Right cardiac atrium (tissue), 5 donors: ENCODE data around the gene KLHL35. TPM values are rescaled to one million over a fixed set of nuclear protein-coding genes. Genes with fewer than 3 reads are reported as not detected.
A peak's percentile ranks its signal among the peaks of the same experiment; 100 is the strongest.
"Not testable (repeated sequence)": the region's sequence is repeated elsewhere in the genome, so short reads cannot be mapped to it uniquely, and the experiment has no call there.

Experiments used
- ATAC-seq, 2 donors: fragments of 200-7000 bp; cut with Tn5 transposase; one replicate each; pipeline versions ENCODE4 v1.8.0 to v1.9.1; 2020; ENCODE audit warnings: moderate library complexity in 2 of 2, mild to moderate bottlenecking in 1 of 2
- DNase-seq, 3 donors: peaks; one replicate each; pipeline ENCODE4 v3.0.0-alpha.2; 2020
- H3K27ac ChIP-seq: one replicate; pipeline ENCODE4 v1.5.1; 2013; ENCODE audit warnings: mild to moderate bottlenecking, low read length, control low read depth, moderate library complexity
- H3K27me3 ChIP-seq: one replicate; pipeline ENCODE4 v1.6.1; 2013; ENCODE audit not compliant: control insufficient read depth, insufficient read depth
- H3K4me1 ChIP-seq: one replicate; pipeline ENCODE4 v1.6.1; 2013; ENCODE audit warnings: low read length; ENCODE audit not compliant: control insufficient read depth, insufficient read depth
- H3K4me3 ChIP-seq: one replicate; pipeline ENCODE4 v1.5.1; 2013; ENCODE audit warnings: low read length, control low read depth
- H3K9me3 ChIP-seq: one replicate; pipeline ENCODE4 v1.6.1; 2013; ENCODE audit warnings: low read length; ENCODE audit not compliant: control insufficient read depth
- WGBS: extraction: QIAGEN DNeasy Blood & Tissue Kit; methylation state at CpG from one replicate; pipeline ENCODE4 v1.1.7; 2013; 5-methylcytosine and 5-hydroxymethylcytosine counted together
- intact Hi-C, 4 donors: fragments of 100-400 bp; cut with DNase I; formaldehyde crosslinking; loops; one replicate each; pipeline versions ENCODE4 v1.11.0 to v1.14.0; 2022 to 2023
- polyA plus RNA-seq: library from polyadenylated mRNA; stranded (reverse); fragments of 200-250 nt; gene quantifications from one replicate; pipeline ENCODE4 v1.2.3, GENCODE V29; 2013
- total RNA-seq, 4 donors: library from RNA; stranded (reverse); fragmentation: NEBNext Ultra II Directional; extraction: Animal tissue kit (Norgen Biotek cat#: 25700); gene quantifications; one replicate each; pipeline ENCODE4 v1.2.1, GENCODE V29; 2021
- donor health status: healthy with polysubstance abuse.
- donor health status: DM: no; HTN: yes; CAD: no.
- donor health status: DM: no; HTN: no; CAD: no.
- donor health status: DM: no; HTN: yes; CAD: no; lungs with severe emphysema.
- donor health status: DM: yes; HTN: yes; CAD: no.

Gene KLHL35
- total and polyA plus RNA-seq, 5 donors = 0.46 to 1.5 (median 0.66) TPM

DNA sequence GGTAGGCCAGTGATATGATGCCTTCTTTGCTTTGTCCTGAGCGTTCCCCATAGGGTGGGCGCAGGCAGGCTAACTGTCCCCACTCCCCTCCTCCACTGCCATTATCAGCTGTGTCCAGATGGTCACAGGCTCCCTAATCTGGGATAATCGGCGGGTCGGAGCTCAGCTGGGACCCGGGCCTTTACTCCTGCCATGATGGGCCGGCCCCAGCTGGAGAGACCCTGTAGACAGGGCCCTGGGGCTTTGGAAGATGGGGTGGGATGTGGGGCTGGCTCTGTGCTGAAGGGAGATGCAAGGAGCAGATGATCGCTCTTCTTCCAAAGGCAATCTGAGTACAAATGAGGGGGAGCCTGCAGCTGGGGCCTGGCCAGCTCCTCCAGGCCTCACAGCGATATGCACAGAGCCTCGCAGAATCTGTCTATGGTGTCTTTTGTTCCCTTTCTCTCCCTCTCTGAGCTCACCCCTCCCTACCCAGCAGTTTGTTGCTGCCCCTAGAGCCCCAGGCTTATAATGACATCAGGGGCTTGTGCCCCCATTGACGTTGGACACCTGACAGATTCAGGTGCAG, 11.9 kb downstream of the KLHL35 start:
- intact Hi-C loops = no loop called here
- DNase-seq = no peak
- Histone ChIP-seq H3K4me1 (no peaks in the 10 kb centered on the region), H3K27me3 (no peaks in the 10 kb centered on the region), H3K9me3 (no peaks in the 10 kb centered on the region), H3K27ac (no peak overlapping the region), H3K4me3 (no peak overlapping the region)
- no peak for ATAC-seq
- 57% methylated on average over 11 of the region's 11 CpGs for WGBS

- 84% methylated on average over 14 of the region's 14 CpGs for WGBS
- H3K27ac ChIP-seq = no peak overlapping the region
Observed at GRCh38 chr11:75420224-75421034, 12.6 kb downstream of the KLHL35 start.

GRCh38 chr11:75413864-75414263, 19.1 kb downstream of the KLHL35 start:
- 59% methylated on average over 2 of the region's 2 CpGs for WGBS
- peak in 1 of 3 donors; percentile 16 for DNase-seq
- H3K27ac ChIP-seq = no peak overlapping the region

More at GRCh38 chr11:75420224-75421034, 12.6 kb downstream of the KLHL35 start:
- no peak for ATAC-seq
- DNase-seq = no peak
- no peaks in the 10 kb centered on the region for H3K27me3 ChIP-seq
- H3K4me3 ChIP-seq = no peak overlapping the region
- H3K4me1 ChIP-seq = no peaks in the 10 kb centered on the region
- intact Hi-C loops = no loop called here
- H3K9me3 ChIP-seq = no peaks in the 10 kb centered on the region

GRCh38 chr11:75413146-75413545, 19.9 kb downstream of the KLHL35 start:
- H3K27ac ChIP-seq, H3K4me3 ChIP-seq, H3K9me3 ChIP-seq, H3K27me3 ChIP-seq, H3K4me1 ChIP-seq, intact Hi-C loops: not testable (repeated sequence)
- ATAC-seq = peak in 1 of 2 donors; percentile 27
- 72% methylated on average over 10 of the region's 10 CpGs for WGBS
- peak in 1 of 3 donors; percentile 29 for DNase-seq

More at GRCh38 chr11:75413864-75414263, 19.1 kb downstream of the KLHL35 start:
- no peak overlapping the region for H3K4me3 ChIP-seq
- no peaks in the 10 kb centered on the region for H3K4me1 ChIP-seq
- intact Hi-C loops = no loop called here
- H3K27me3 ChIP-seq = no peaks in the 10 kb centered on the region
- ATAC-seq = no peak
- H3K9me3 ChIP-seq = no peaks in the 10 kb centered on the region

- H3K4me3 ChIP-seq, intact Hi-C loops, H3K27ac ChIP-seq, DNase-seq, H3K4me1 ChIP-seq, H3K9me3 ChIP-seq, ATAC-seq, H3K27me3 ChIP-seq: not testable (repeated sequence)
- 88% methylated on average over 26 of the region's 33 CpGs for WGBS
Observed at GRCh38 chr11:75409971-75410370, 23.0 kb downstream of the KLHL35 start.

GRCh38 chr11:75408957-75409219, 24.1 kb downstream of the KLHL35 start:
- H3K27ac ChIP-seq = no peak overlapping the region
- DNase-seq = no peak
- no peaks in the 10 kb centered on the region for H3K4me1 ChIP-seq
- intact Hi-C loops = no loop called here
- H3K9me3 ChIP-seq = no peaks in the 10 kb centered on the region
- H3K4me3 ChIP-seq = no peak overlapping the region
- 86% methylated on average over 2 of the region's 2 CpGs for WGBS
- no peak for ATAC-seq
- no peaks in the 10 kb centered on the region for H3K27me3 ChIP-seq

DNA sequence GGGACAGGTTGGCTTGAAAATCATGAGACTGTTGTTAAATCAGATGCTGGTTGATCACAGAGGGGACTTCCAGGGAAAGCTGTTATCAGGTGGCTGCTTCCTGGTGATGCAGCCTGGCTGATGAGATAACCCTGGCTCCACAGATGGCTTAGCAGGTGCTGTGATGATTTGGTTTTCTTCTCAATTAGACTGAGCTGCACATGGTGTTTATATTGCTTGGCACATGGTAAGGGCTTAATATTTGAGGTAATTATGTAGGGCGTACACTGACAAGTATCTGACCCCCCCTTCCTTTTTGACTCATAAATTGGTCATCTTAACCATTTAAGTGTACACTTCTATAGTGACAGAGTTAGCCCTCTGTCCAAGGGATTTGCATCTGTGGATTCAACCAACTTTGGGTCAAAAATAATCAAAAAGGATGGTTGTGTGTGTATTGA, 26.6 kb downstream of the KLHL35 start:
- H3K27me3 ChIP-seq = no peaks in the 10 kb centered on the region
- no peaks in the 10 kb centered on the region for H3K9me3 ChIP-seq
- intact Hi-C loops = no loop called here
- DNase-seq = no peak
- no peak overlapping the region for H3K27ac ChIP-seq
- peak in 1 of 2 donors; percentile 12 for ATAC-seq
- WGBS = 17% methylated on average over 1 of the region's 1 CpG
- H3K4me3 ChIP-seq = no peak overlapping the region
- no peaks in the 10 kb centered on the region for H3K4me1 ChIP-seq

DNA sequence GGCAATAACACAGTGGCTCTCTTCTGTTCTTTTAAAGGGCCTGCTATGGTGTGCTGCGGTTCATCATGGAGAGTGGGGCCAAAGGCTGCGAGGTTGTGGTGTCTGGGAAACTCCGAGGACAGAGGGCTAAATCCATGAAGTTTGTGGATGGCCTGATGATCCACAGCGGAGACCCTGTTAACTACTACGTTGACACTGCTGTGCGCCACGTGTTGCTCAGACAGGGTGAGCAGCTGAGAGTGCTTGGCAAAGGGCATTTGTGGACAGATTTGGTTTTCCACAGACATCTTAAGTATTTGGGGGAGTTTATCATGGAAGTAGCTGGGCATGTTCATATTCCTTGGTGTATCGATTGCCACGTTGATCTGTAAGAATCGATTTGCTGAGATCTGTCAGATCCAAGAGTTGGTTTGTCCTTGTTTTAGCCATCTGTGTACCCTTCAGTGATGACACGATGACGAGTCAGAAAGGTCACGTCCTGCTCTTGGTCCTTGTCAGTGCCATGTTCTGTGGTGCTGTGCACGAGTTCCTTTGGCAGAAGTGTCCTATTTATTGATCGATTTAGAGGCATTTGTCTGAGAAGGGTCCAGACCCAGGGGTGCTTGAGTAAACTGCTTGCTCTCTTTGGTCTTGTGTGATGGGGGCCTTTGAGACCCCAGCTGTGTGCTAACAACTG, 28.9 kb downstream of the KLHL35 start:
- DNase-seq (no peak), ATAC-seq (no peak)
- no peaks in the 10 kb centered on the region for H3K27me3 ChIP-seq
- H3K4me3 ChIP-seq = no peak overlapping the region
- intact Hi-C loops = no loop called here
- H3K27ac ChIP-seq = no peak overlapping the region
- H3K9me3 ChIP-seq = no peaks in the 10 kb centered on the region
- H3K4me1 ChIP-seq = no peaks in the 10 kb centered on the region
- WGBS = 81% methylated on average over 15 of the region's 15 CpGs

GRCh38 chr11:75403037-75403436, 30.0 kb downstream of the KLHL35 start:
- 70% methylated on average over 1 of the region's 1 CpG for WGBS
- Histone ChIP-seq H3K27ac (no peak overlapping the region), H3K9me3 (no peaks in the 10 kb centered on the region), H3K4me3 (no peak overlapping the region), H3K27me3 (no peaks in the 10 kb centered on the region), H3K4me1 (no peaks in the 10 kb centered on the region)
- intact Hi-C loops = no loop called here
- DNase-seq = no peak
- ATAC-seq = no peak

- H3K27ac ChIP-seq = no peak overlapping the region
- ATAC-seq = no peak
- WGBS = 85% methylated on average over 10 of the region's 10 CpGs
- no peaks in the 10 kb centered on the region for H3K9me3 ChIP-seq
- H3K4me3 ChIP-seq = no peak overlapping the region
- DNase-seq = no peak
- H3K27me3 ChIP-seq = no peaks in the 10 kb centered on the region
- intact Hi-C loops = no loop called here
- no peaks in the 10 kb centered on the region for H3K4me1 ChIP-seq
Observed at GRCh38 chr11:75402002-75402773, 30.8 kb downstream of the KLHL35 start.
